Measurements from ENCODE around the gene NDUFS1.

DNA sequence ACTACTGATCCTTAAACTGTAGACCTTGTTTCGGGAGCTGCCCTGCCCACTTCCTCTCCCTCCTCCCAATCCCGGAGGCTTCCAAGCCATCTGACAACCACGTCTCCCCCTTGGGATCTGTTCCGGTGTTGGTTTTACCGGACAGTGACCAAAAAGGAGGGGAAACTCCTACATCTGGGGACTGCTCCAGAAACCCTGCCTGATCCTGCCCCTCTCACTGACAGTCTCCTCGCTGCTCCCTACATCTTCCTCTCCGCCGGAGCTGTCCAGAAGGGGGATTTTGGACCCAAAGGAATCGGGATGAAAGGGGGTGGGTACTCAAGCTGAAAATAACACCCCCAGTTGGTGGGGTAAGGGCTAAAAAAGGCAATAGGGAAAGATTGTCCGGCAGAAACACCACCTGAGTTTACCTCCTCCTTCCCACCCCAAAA lies 74.8 kb downstream of the NDUFS1 start:
- TF ChIP-seq, protein P1, sequence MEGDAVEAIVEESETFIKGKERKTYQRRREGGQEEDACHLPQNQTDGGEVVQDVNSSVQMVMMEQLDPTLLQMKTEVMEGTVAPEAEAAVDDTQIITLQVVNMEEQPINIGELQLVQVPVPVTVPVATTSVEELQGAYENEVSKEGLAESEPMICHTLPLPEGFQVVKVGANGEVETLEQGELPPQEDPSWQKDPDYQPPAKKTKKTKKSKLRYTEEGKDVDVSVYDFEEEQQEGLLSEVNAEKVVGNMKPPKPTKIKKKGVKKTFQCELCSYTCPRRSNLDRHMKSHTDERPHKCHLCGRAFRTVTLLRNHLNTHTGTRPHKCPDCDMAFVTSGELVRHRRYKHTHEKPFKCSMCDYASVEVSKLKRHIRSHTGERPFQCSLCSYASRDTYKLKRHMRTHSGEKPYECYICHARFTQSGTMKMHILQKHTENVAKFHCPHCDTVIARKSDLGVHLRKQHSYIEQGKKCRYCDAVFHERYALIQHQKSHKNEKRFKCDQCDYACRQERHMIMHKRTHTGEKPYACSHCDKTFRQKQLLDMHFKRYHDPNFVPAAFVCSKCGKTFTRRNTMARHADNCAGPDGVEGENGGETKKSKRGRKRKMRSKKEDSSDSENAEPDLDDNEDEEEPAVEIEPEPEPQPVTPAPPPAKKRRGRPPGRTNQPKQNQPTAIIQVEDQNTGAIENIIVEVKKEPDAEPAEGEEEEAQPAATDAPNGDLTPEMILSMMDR (conservative IDR thresholded peaks at IDR 0.05 in 1 of 2, IDR thresholded peaks at IDR 0.05 in 1 of 2; ENCODE audit: extremely low read depth in 1 of 2, insufficient read depth in 1 of 2, low read depth in 1 of 2, low read length in 2 of 2), result peak in 1 of 2 donors; percentile 2
- TF ChIP-seq EZH2 (IDR thresholded peaks at IDR 0.05; ENCODE audit: borderline replicate concordance, low read length), result no peak

Measured in mammary epithelial cell (primary cell).